Calu3 (cell line): ENCODE data around the gene PAX5. TPM values are rescaled to one million over a fixed set of nuclear protein-coding genes. Genes with fewer than 3 reads are reported as not detected.

ENCODE experiments used
- BruUV-seq: library from RNA; stranded (reverse); fragments of 400-500 nt; replicated peaks from 2 replicates; lab custom pipeline; 2021; lab: Mats Ljungman, UMichigan
- CTCF ChIA-PET: fragments of 300-600 bp; sonication (Branson Sonifier 250); formaldehyde crosslinking; loops from one replicate; lab custom pipeline; 2022; ENCODE audit warnings: antibody characterized with exemption; lab: Charles Lee
- DNase-seq: peaks from one replicate; pipeline ENCODE4 v3.0.0; 2022
- H3K27ac Mint-ChIP-seq: one replicate; pipeline ENCODE4 v1.8.0; 2022; ENCODE audit warnings: mixed read lengths; ENCODE audit not compliant: unreplicated experiment
- H3K27me3 Mint-ChIP-seq: one replicate; pipeline ENCODE4 v1.8.0; 2022; ENCODE audit warnings: mixed read lengths; ENCODE audit not compliant: unreplicated experiment
- H3K36me3 Mint-ChIP-seq: one replicate; pipeline ENCODE4 v1.8.0; 2022; ENCODE audit warnings: mild to moderate bottlenecking, moderate library complexity, mixed read lengths; ENCODE audit not compliant: insufficient read depth, unreplicated experiment
- H3K4me1 Mint-ChIP-seq: one replicate; pipeline ENCODE4 v1.8.0; 2022; ENCODE audit warnings: mild to moderate bottlenecking, low read depth, mixed read lengths; ENCODE audit not compliant: unreplicated experiment
- H3K4me3 Mint-ChIP-seq: one replicate; pipeline ENCODE4 v1.8.0; 2022; ENCODE audit warnings: mild to moderate bottlenecking, low read depth, moderate library complexity, mixed read lengths; ENCODE audit not compliant: unreplicated experiment
- H3K9me3 Mint-ChIP-seq: one replicate; pipeline ENCODE4 v1.8.0; 2022; ENCODE audit warnings: low read depth, mixed read lengths; ENCODE audit not compliant: unreplicated experiment
- intact Hi-C: fragments of 100-400 bp; cut with micrococcal nuclease; formaldehyde crosslinking; loops from one replicate; pipeline ENCODE4 v1.10.0; 2022; ENCODE audit not compliant: unreplicated experiment
- total RNA-seq: library from RNA; stranded (reverse); gene quantifications from 2 replicates; pipeline ENCODE4 v1.2.3, GENCODE V29; 2022
- TF ChIP-seq, protein P1 (sequence below): fragments of 200-600 bp; IDR thresholded peaks from one replicate; pipeline ENCODE4 v1.8.0; 2022; ENCODE audit warnings: antibody characterized with exemption; ENCODE audit not compliant: unreplicated experiment

The PAX5 gene
- total RNA-seq, 1 experiment from 2014 or later = not detected

DNA sequence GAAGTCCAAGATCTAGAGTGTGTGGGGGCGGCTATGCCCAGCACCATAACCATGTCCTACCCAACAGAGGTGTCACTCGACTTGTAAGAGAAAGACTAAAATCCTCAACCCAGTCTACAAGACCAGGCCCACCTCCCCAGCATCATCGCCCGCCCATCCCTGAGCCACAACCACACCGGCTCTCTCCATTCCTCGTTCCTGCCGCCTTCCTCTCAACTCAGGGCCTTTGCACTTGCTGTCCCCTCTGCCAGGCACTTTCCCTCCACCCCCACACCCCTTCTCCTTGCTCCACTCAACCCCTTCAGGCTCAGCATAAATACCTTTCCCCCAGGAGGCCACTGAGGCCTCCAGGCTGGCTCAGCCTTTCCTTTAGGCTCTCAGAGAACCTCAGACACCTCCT lies 69.3 kb downstream of the PAX5 start:
- H3K4me3 Mint-ChIP-seq = no peak overlapping the region
- peaks cover 28% of the 10 kb centered on the region for H3K27me3 Mint-ChIP-seq
- intact Hi-C loops = no loop called here
- CTCF ChIA-PET = no interaction called here
- H3K9me3 Mint-ChIP-seq = no peaks in the 10 kb centered on the region
- TF ChIP-seq, protein P1, sequence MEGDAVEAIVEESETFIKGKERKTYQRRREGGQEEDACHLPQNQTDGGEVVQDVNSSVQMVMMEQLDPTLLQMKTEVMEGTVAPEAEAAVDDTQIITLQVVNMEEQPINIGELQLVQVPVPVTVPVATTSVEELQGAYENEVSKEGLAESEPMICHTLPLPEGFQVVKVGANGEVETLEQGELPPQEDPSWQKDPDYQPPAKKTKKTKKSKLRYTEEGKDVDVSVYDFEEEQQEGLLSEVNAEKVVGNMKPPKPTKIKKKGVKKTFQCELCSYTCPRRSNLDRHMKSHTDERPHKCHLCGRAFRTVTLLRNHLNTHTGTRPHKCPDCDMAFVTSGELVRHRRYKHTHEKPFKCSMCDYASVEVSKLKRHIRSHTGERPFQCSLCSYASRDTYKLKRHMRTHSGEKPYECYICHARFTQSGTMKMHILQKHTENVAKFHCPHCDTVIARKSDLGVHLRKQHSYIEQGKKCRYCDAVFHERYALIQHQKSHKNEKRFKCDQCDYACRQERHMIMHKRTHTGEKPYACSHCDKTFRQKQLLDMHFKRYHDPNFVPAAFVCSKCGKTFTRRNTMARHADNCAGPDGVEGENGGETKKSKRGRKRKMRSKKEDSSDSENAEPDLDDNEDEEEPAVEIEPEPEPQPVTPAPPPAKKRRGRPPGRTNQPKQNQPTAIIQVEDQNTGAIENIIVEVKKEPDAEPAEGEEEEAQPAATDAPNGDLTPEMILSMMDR = no peak
- no peak for DNase-seq
- BruUV-seq = no TSS peak
- H3K27ac Mint-ChIP-seq = no peak overlapping the region
- H3K36me3 Mint-ChIP-seq = no peaks in the 10 kb centered on the region
- H3K4me1 Mint-ChIP-seq = no peaks in the 10 kb centered on the region

DNA sequence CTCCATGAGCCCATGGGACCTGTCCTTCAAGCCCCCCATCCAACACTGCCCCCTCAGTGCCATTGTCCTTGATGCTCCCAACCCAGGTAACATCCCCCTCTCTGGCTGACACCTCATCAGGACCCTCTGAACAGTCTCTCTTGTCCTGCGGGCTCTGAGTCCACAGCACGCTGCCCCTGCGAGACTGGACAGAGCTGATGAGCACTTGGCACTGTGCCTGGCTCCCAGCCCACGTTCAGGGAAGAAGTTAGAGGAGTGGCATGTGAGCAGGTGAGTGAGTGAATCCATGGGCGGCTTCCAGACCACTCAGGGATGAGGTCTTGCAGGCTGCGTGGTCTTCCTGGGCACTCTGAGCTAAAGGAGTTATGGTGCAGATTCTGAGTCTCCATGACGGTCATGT lies 70.7 kb downstream of the PAX5 start:
- Mint-ChIP-seq H3K27me3 (peaks cover 43% of the 10 kb centered on the region), H3K27ac (no peak overlapping the region), H3K9me3 (no peaks in the 10 kb centered on the region), H3K4me1 (no peaks in the 10 kb centered on the region), H3K4me3 (no peak overlapping the region), H3K36me3 (no peaks in the 10 kb centered on the region)
- no peak for DNase-seq
- intact Hi-C loops = no loop called here
- CTCF ChIA-PET = no interaction called here
- no TSS peak for BruUV-seq
- TF ChIP-seq, protein P1 = no peak

DNA sequence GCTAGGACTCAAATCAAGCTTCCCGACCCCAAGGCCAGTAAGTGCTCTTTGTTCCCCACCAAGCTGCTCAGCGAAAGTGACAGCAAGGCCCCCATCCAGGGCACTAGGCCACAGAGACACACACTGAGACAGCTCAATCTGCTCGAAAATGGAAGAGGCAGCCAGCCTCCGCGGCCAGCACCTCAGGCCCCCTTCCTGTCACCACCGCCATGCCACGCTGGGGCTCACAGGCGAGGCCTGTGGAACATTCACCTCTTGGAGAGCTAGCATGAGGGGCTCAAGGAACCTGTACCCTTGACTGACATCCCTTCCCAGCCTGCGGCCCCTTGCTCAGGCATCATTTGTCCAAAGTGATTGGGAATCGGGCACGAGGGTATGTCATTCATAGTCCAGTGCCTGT lies 71.4 kb downstream of the PAX5 start:
- CTCF ChIA-PET = no interaction called here

DNA sequence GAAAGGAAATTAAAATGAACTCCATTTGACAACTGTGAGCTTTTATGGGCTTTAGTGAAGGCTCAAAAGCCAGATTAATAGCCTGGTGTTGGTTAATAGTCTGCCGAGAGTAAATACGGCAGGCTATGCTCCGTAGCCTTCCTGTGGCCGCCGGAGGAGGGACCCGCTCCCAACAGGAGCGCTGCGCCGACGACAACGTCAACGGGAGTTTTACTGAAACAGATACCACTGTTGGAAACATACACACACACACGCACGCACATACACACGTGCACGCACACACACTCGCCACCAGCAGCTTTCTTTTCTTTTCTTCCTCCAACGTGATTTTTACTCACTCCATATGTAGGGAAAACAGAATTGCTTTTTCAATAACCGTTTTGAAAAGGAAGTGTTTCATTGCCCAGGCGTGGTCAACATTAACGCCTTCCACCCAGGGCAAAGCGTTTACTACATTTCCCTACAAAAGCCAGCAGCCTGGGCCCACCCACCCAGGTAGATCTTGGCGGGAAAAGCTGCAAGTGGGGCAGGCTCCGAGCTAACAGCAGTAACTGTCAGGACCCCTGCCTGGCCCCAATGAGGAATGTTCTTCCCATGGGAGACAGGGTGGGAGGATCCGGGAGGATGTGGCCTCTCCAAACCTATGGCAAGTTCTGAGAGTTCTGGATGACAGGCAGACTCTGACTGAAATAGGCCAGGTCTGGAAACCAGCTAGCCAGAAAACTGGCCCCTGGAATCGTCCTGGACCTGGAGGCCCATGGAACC lies 72.3 kb downstream of the PAX5 start:
- CTCF ChIA-PET = no interaction called here
- Mint-ChIP-seq H3K27me3 (peaks cover 58% of the 10 kb centered on the region), H3K4me3 (no peak overlapping the region), H3K9me3 (no peaks in the 10 kb centered on the region), H3K36me3 (no peaks in the 10 kb centered on the region), H3K27ac (no peak overlapping the region), H3K4me1 (no peaks in the 10 kb centered on the region)
- TF ChIP-seq, protein P1 = no peak
- intact Hi-C loops = no loop called here
- no TSS peak for BruUV-seq
- no peak for DNase-seq

More for the DNA sequence above, 71.4 kb downstream of the PAX5 start:
- Mint-ChIP-seq H3K36me3 (no peaks in the 10 kb centered on the region), H3K4me1 (no peaks in the 10 kb centered on the region), H3K27ac (no peak overlapping the region), H3K9me3 (no peaks in the 10 kb centered on the region), H3K4me3 (no peak overlapping the region), H3K27me3 (peaks cover 49% of the 10 kb centered on the region)
- intact Hi-C loops = no loop called here
- TF ChIP-seq, protein P1 = no peak
- no peak for DNase-seq
- no TSS peak for BruUV-seq
